Measurements from ENCODE around the gene KCNMB2.

KCNMB2 gene

DNA sequence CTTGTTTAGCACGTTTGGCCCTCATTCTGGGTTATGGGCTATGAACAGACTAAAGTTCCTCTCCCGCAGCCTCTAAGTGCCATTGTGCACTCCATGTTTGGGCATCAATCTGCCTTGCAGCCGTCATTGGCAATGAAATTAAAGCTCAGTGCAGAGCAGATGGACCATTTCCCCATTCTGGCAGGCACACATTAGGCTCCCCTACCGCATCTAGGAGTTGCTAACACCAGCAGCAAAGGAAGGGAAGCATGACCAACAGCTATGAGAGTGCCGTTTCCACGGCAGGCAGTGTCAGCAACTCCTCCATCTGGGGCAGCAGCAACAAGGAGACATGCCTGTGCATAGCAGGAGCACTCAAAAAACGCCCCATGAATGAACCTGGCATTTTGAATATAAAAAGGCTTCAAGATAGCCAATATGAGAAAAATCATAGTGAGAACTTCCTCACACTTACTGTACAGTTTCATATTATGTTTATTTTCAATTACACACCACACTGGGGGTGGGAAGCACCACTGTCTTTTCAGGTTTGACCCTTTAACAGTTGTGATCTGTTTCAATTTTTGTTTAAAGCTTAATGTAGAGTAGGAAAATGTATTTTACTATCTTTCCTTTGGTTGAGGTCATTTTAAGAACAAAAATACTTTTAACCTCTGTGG, 218.7 kb downstream of the KCNMB2 start:
- Histone ChIP-seq H3K36me3 (ENCODE audit: insufficient read depth, insufficient read length, low read length) (no peaks in the 10 kb centered on the region), H3K9me3 (ENCODE audit: insufficient read depth, low read length) (no peaks in the 10 kb centered on the region), H3K4me1 (ENCODE audit: insufficient read depth, insufficient read length) (no peaks in the 10 kb centered on the region), H3K9ac (ENCODE audit: insufficient read length, low read depth) (no peak overlapping the region), H3K4me3 (ENCODE audit: insufficient read length, low read depth) (no peak overlapping the region), H3K27me3 (ENCODE audit: insufficient read depth, insufficient read length) (no peaks in the 10 kb centered on the region)
- DNase-seq (ENCODE audit: low read depth, low spot score), result no peak
- TF ChIP-seq SUZ12 (IDR thresholded peaks at IDR 0.05; ENCODE audit: extremely low read depth, insufficient read depth, insufficient read length) (no peak), ZNF274 (IDR thresholded peaks at IDR 0.05; ENCODE audit: low read depth, low read length) (no peak), YY1 (IDR thresholded peaks at IDR 0.05; ENCODE audit: insufficient read depth, insufficient read length) (no peak)

DNA sequence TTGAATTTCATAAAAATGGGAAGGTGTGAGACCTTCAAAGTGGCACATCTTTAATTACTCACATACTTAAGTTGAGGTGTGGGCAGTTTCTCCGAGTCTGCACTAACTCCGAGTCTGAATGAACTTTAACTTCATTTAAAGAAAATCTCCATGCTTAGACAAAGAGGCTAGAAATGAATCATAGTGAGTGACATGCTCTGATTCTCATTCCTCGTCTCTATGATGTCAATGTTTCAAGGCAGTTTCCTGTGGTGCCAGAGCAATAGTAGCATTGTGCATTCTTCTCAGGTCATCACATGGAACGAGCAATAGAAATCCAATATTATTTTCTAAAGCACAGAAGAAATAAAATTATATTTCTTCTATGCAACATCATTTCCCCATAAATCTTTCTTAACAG, 224.8 kb downstream of the KCNMB2 start:
- TF ChIP-seq YY1 (IDR thresholded peaks at IDR 0.05; ENCODE audit: insufficient read depth, insufficient read length), result no peak
- TF ChIP-seq ZNF274 (IDR thresholded peaks at IDR 0.05; ENCODE audit: low read depth, low read length), result no peak
- no peak for TF ChIP-seq SUZ12 (IDR thresholded peaks at IDR 0.05; ENCODE audit: extremely low read depth, insufficient read depth, insufficient read length)
- DNase-seq (ENCODE audit: low read depth, low spot score), result no peak
- no peak overlapping the region for H3K9ac ChIP-seq (ENCODE audit: insufficient read length, low read depth)

DNA sequence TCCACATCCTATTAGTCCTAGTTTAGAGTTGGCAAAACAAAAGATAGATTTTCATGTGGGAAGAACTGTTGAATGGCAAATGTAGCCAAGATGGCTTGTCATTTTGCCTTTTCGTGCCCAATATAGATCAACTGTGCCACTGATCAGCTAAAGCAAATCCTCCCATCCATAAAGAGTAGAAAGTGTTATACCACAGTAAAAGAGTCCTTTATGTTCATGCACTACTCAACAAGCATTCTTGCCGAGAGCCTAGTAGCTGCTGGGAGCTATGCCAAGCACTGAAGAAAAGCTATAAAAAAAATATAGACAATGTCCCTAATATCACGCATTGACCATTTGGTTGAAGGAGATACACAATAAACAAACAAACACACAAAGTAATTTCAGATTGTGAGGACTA, 225.2 kb downstream of the KCNMB2 start:
- Histone ChIP-seq H3K36me3 (ENCODE audit: insufficient read depth, insufficient read length, low read length) (no peaks in the 10 kb centered on the region), H3K4me1 (ENCODE audit: insufficient read depth, insufficient read length) (no peaks in the 10 kb centered on the region), H3K4me3 (ENCODE audit: insufficient read length, low read depth) (no peak overlapping the region), H3K9ac (ENCODE audit: insufficient read length, low read depth) (no peak overlapping the region), H3K27me3 (ENCODE audit: insufficient read depth, insufficient read length) (no peaks in the 10 kb centered on the region), H3K9me3 (ENCODE audit: insufficient read depth, low read length) (no peaks in the 10 kb centered on the region)
- no peak for TF ChIP-seq ZNF274 (IDR thresholded peaks at IDR 0.05; ENCODE audit: low read depth, low read length)
- no peak for DNase-seq (ENCODE audit: low read depth, low spot score)

More for the DNA sequence above, 224.8 kb downstream of the KCNMB2 start:
- Histone ChIP-seq H3K36me3 (ENCODE audit: insufficient read depth, insufficient read length, low read length) (no peaks in the 10 kb centered on the region), H3K9me3 (ENCODE audit: insufficient read depth, low read length) (no peaks in the 10 kb centered on the region), H3K4me1 (ENCODE audit: insufficient read depth, insufficient read length) (no peaks in the 10 kb centered on the region), H3K27me3 (ENCODE audit: insufficient read depth, insufficient read length) (no peaks in the 10 kb centered on the region), H3K4me3 (ENCODE audit: insufficient read length, low read depth) (no peak overlapping the region)

DNA sequence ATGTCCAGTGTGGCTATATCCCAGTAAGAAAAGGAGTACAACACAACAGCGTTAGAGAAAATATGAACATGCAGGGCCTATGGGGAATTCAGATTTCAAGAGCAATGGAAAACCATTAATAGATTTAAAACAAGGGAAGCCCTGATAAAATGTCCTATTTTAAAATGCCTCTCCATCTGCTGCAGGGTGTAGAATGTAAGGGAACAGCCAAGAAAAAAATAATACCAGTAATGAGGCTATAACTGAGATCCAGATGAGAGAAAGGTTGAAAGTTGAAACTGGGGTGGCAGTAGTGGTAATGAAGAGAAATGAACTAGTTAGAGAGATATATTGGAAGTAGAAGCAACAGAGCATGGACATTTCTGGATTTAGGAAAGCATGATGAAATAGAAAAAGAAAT, 226.1 kb downstream of the KCNMB2 start:
- no peak for DNase-seq (ENCODE audit: low read depth, low spot score)
- no peak overlapping the region for H3K9ac ChIP-seq (ENCODE audit: insufficient read length, low read depth)
- TF ChIP-seq YY1 (IDR thresholded peaks at IDR 0.05; ENCODE audit: insufficient read depth, insufficient read length), result no peak
- no peak for TF ChIP-seq ZNF274 (IDR thresholded peaks at IDR 0.05; ENCODE audit: low read depth, low read length)
- TF ChIP-seq SUZ12 (IDR thresholded peaks at IDR 0.05; ENCODE audit: extremely low read depth, insufficient read depth, insufficient read length), result no peak
- H3K4me3 ChIP-seq (ENCODE audit: insufficient read length, low read depth), result no peak overlapping the region
- no peaks in the 10 kb centered on the region for H3K9me3 ChIP-seq (ENCODE audit: insufficient read depth, low read length)
- H3K36me3 ChIP-seq (ENCODE audit: insufficient read depth, insufficient read length, low read length), result no peaks in the 10 kb centered on the region
- no peaks in the 10 kb centered on the region for H3K4me1 ChIP-seq (ENCODE audit: insufficient read depth, insufficient read length)
- no peaks in the 10 kb centered on the region for H3K27me3 ChIP-seq (ENCODE audit: insufficient read depth, insufficient read length)

DNA sequence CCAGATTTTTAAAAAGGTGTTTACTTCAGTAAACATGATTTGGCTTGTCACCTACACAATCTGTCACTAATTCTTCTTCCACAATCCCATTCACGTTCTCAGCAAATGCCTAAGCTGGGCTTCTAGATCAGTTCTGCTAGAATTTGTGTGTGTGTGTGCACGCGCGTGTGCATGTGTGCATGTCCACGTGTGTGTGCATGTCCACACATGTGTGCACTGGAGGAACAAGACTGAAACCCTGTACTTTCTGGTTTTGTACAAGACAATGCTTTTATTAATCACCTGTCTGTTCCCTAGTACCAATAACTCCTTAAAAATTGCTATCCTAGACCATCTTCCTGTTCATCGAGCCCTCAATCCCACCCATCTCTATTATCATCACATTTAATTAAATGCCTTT, 229.2 kb downstream of the KCNMB2 start:
- Histone ChIP-seq H3K9ac (ENCODE audit: insufficient read length, low read depth) (no peak overlapping the region), H3K27me3 (ENCODE audit: insufficient read depth, insufficient read length) (no peaks in the 10 kb centered on the region), H3K4me3 (ENCODE audit: insufficient read length, low read depth) (no peak overlapping the region), H3K9me3 (ENCODE audit: insufficient read depth, low read length) (no peaks in the 10 kb centered on the region), H3K4me1 (ENCODE audit: insufficient read depth, insufficient read length) (no peaks in the 10 kb centered on the region), H3K36me3 (ENCODE audit: insufficient read depth, insufficient read length, low read length) (no peaks in the 10 kb centered on the region)
- TF ChIP-seq ZNF274 (IDR thresholded peaks at IDR 0.05; ENCODE audit: low read depth, low read length) (no peak), YY1 (IDR thresholded peaks at IDR 0.05; ENCODE audit: insufficient read depth, insufficient read length) (no peak), SUZ12 (IDR thresholded peaks at IDR 0.05; ENCODE audit: extremely low read depth, insufficient read depth, insufficient read length) (no peak)
- DNase-seq (ENCODE audit: low read depth, low spot score), result no peak

DNA sequence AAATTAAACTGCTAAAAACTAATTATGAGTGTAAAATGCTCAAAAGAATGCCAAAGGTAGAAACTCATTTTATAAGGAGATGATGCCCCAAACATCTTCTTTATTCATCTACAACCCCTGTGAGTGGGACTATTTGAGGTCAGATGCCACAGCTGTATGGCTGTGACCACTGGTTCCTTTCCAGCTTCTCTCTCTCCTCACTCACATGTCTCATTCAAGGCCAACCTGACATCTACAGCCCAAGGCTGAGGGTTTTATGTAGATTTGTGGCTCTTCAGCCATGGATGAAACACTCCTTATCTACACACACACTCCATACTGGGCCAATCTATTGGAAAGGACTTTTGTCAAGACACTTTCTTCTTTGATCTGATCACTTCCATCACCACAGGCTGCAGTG, 231.3 kb downstream of the KCNMB2 start:
- H3K4me1 ChIP-seq (ENCODE audit: insufficient read depth, insufficient read length), result no peaks in the 10 kb centered on the region
- H3K36me3 ChIP-seq (ENCODE audit: insufficient read depth, insufficient read length, low read length), result no peaks in the 10 kb centered on the region
- H3K4me3 ChIP-seq (ENCODE audit: insufficient read length, low read depth), result no peak overlapping the region
- H3K9ac ChIP-seq (ENCODE audit: insufficient read length, low read depth), result no peak overlapping the region
- no peaks in the 10 kb centered on the region for H3K27me3 ChIP-seq (ENCODE audit: insufficient read depth, insufficient read length)
- TF ChIP-seq SUZ12 (IDR thresholded peaks at IDR 0.05; ENCODE audit: extremely low read depth, insufficient read depth, insufficient read length), result no peak
- no peak for TF ChIP-seq ZNF274 (IDR thresholded peaks at IDR 0.05; ENCODE audit: low read depth, low read length)
- TF ChIP-seq YY1 (IDR thresholded peaks at IDR 0.05; ENCODE audit: insufficient read depth, insufficient read length), result no peak
- no peaks in the 10 kb centered on the region for H3K9me3 ChIP-seq (ENCODE audit: insufficient read depth, low read length)
- no peak for DNase-seq (ENCODE audit: low read depth, low spot score)

DNA sequence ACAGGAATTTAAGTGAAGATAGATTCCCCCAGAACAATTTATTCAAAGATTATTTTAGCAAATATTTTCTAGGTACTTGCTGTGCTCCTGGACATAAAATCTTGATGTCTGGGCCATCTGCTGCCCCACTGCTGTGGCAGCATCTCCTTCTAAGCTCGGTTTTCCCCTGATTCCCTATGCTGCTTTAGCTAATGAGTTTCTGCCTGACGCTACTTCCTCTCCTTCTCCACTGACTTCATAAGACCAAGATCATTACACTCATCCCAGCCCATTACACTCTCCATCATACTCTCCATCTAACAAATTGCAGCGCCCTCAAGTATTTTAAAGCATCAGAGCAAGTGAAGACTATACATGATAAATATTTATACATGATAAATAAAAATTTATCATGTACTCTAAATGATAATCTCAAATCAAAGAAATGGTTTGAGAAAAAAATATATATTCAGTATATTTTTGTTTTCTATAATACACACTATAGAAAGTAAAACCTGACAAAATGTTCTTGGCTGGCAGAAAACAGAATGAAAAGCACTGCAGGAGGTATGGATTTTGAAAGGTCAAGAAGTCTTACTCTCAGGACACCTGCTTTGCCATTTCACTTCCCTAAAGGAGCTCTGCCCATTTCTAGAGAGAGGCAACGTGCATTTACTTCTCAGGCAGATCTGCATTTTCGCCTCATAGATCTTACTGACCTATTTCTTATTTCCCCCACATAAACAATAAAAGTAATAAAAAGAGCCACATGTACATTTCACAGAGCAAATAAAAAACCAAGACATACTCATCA, 232.0 kb downstream of the KCNMB2 start:
- Histone ChIP-seq H3K4me3 (ENCODE audit: insufficient read length, low read depth) (no peak overlapping the region), H3K4me1 (ENCODE audit: insufficient read depth, insufficient read length) (no peaks in the 10 kb centered on the region), H3K9me3 (ENCODE audit: insufficient read depth, low read length) (no peaks in the 10 kb centered on the region), H3K27me3 (ENCODE audit: insufficient read depth, insufficient read length) (no peaks in the 10 kb centered on the region), H3K9ac (ENCODE audit: insufficient read length, low read depth) (no peak overlapping the region), H3K36me3 (ENCODE audit: insufficient read depth, insufficient read length, low read length) (no peaks in the 10 kb centered on the region)
- TF ChIP-seq ZNF274 (IDR thresholded peaks at IDR 0.05; ENCODE audit: low read depth, low read length), result no peak
- no peak for DNase-seq (ENCODE audit: low read depth, low spot score)

Data from NT2/D1 (cell line).